ENCODE measurements around the gene SLC25A22. TPM values are rescaled to one million over a fixed set of nuclear protein-coding genes. Genes with fewer than 3 reads are reported as not detected.

Gene SLC25A22
- total and polyA plus RNA-seq, 2 donors (not counting 1 experiment from before 2014, with no cell fraction given) = 25.7 to 45.7 TPM

DNA sequence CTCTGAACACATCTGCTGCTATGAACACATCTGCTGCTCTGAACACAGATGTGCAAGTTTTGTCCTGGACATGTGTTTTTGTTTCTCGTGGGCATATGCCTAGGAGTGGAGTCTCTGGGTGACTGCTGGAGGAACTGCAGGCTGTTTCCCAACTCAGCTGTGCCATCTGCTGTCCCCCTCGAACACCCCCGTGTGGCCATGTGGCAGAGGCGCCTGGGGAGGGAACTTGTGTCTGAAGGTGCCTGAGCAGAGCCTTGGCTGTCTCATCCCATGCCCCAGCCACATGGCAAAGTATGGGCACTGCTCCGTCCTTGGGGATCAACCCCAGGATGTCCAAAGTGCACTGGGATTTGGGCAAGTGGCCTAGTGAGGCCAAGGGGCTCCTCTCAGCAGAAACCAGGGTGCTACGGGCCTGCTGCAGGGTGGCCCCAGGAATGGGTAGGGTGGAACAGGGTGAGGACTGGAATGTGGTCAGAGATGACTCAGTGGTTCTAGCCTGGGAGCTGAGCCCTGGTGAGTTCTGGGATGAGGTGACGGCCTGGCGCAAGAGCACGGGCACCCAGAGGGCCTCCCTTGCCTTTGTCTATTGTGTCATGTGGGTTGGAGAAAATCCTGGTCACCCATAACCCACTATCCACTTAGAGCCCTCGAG is 35.5 kb downstream of the SLC25A22 start:
- Histone ChIP-seq H4K20me1 (ENCODE audit: control insufficient read depth, insufficient read depth, low read length, poor library complexity, severe bottlenecking) (peaks cover 19% of the 10 kb centered on the region), H3K27ac (ENCODE audit: low read length in 2 of 2) (no peak overlapping the region), H3K4me3 (ENCODE audit: control extremely low read depth in 1 of 5, extremely low read depth in 1 of 5, insufficient read depth in 1 of 5, low read depth in 2 of 5, low read length in 4 of 5) (no peak overlapping the region), H3K27me3 (replicated peaks in 1 of 4; ENCODE audit: control extremely low read depth in 1 of 4, control insufficient read depth in 3 of 4, insufficient read depth in 4 of 4, low read length in 3 of 4) (no peaks in the 10 kb centered on the region), H3K4me1 (ENCODE audit: control insufficient read depth in 2 of 2, insufficient read depth in 2 of 2, low read length in 2 of 2) (no peaks in the 10 kb centered on the region), H3K79me2 (ENCODE audit: control insufficient read depth, insufficient read depth, low read length) (peaks cover 3% of the 10 kb centered on the region), H3K9ac (ENCODE audit: low read length) (no peak overlapping the region), H3K36me3 (replicated peaks in 1 of 2; ENCODE audit: control extremely low read depth in 1 of 2, control insufficient read depth in 1 of 2, extremely low read depth in 1 of 2, insufficient read depth in 2 of 2, low read length in 1 of 2) (peaks cover 4 to 55% of the 10 kb centered on the region in 2 experiments), H3K9me3 (ENCODE audit: control extremely low read depth in 1 of 3, control insufficient read depth in 2 of 3, insufficient read depth in 1 of 3, low read length in 2 of 3) (no peaks in the 10 kb centered on the region), H2AFZ (ENCODE audit: insufficient read depth, low read depth, low read length, poor library complexity, severe bottlenecking) (no peak overlapping the region), H3K4me2 (replicated peaks; ENCODE audit: low read depth, low read length, poor library complexity, severe bottlenecking) (no peak overlapping the region)
- ChIA-PET POLR2A (no interaction called here), CTCF (interaction anchor here (0.7 kb wide), 1 partner anchor 457 kb away, joined by 3 read pairs; no protein-coding TSS in a partner anchor)
- no peaks in the 10 kb centered on the region for H3K9me3 Mint-ChIP-seq (ENCODE audit: insufficient read depth)
- no peaks in the 10 kb centered on the region for H3K27me3 Mint-ChIP-seq
- no peak overlapping the region for H3K4me3 Mint-ChIP-seq
- intact Hi-C loops (cut with micrococcal nuclease) = no loop called here
- TF ChIP-seq, protein P1, sequence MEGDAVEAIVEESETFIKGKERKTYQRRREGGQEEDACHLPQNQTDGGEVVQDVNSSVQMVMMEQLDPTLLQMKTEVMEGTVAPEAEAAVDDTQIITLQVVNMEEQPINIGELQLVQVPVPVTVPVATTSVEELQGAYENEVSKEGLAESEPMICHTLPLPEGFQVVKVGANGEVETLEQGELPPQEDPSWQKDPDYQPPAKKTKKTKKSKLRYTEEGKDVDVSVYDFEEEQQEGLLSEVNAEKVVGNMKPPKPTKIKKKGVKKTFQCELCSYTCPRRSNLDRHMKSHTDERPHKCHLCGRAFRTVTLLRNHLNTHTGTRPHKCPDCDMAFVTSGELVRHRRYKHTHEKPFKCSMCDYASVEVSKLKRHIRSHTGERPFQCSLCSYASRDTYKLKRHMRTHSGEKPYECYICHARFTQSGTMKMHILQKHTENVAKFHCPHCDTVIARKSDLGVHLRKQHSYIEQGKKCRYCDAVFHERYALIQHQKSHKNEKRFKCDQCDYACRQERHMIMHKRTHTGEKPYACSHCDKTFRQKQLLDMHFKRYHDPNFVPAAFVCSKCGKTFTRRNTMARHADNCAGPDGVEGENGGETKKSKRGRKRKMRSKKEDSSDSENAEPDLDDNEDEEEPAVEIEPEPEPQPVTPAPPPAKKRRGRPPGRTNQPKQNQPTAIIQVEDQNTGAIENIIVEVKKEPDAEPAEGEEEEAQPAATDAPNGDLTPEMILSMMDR (IDR thresholded peaks at IDR 0.05) = no peak
- TF ChIP-seq EZH2 (IDR thresholded peaks at IDR 0.05; ENCODE audit: borderline replicate concordance, insufficient read depth, low read depth, low read length, poor library complexity, severe bottlenecking) = no peak
- DNase-seq (no peak), ATAC-seq (ENCODE audit: low read depth) (no peak)
- H3K4me1 Mint-ChIP-seq = peaks cover 2% of the 10 kb centered on the region
- 60% methylated on average over 7 of the region's 10 CpGs for WGBS (ENCODE audit: insufficient coverage)
- peak overlapping the region; percentile 10 for H3K27ac Mint-ChIP-seq

- Histone ChIP-seq H3K9me3 (ENCODE audit: control extremely low read depth in 1 of 3, control insufficient read depth in 2 of 3, insufficient read depth in 1 of 3, low read length in 2 of 3) (no peaks in the 10 kb centered on the region), H3K9ac (ENCODE audit: low read length) (no peak overlapping the region), H3K36me3 (replicated peaks in 1 of 2; ENCODE audit: control extremely low read depth in 1 of 2, control insufficient read depth in 1 of 2, extremely low read depth in 1 of 2, insufficient read depth in 2 of 2, low read length in 1 of 2) (peaks cover 4 to 64% of the 10 kb centered on the region in 2 experiments), H3K27ac (ENCODE audit: low read length in 2 of 2) (no peak overlapping the region), H3K27me3 (replicated peaks in 1 of 4; ENCODE audit: control extremely low read depth in 1 of 4, control insufficient read depth in 3 of 4, insufficient read depth in 4 of 4, low read length in 3 of 4) (no peaks in the 10 kb centered on the region), H3K4me1 (ENCODE audit: control insufficient read depth in 2 of 2, insufficient read depth in 2 of 2, low read length in 2 of 2) (no peaks in the 10 kb centered on the region), H3K4me3 (ENCODE audit: control extremely low read depth in 1 of 5, extremely low read depth in 1 of 5, insufficient read depth in 1 of 5, low read depth in 2 of 5, low read length in 4 of 5) (no peak overlapping the region), H2AFZ (ENCODE audit: insufficient read depth, low read depth, low read length, poor library complexity, severe bottlenecking) (no peak overlapping the region), H3K79me2 (ENCODE audit: control insufficient read depth, insufficient read depth, low read length) (peaks cover 13% of the 10 kb centered on the region), H3K4me2 (replicated peaks; ENCODE audit: low read depth, low read length, poor library complexity, severe bottlenecking) (no peak overlapping the region), H4K20me1 (ENCODE audit: control insufficient read depth, insufficient read depth, low read length, poor library complexity, severe bottlenecking) (peaks cover 28% of the 10 kb centered on the region)
- no peak for DNase-seq
- no peak overlapping the region for H3K4me3 Mint-ChIP-seq
- 98% methylated on average over 3 of the region's 8 CpGs for WGBS (ENCODE audit: insufficient coverage)
- no peaks in the 10 kb centered on the region for H3K9me3 Mint-ChIP-seq (ENCODE audit: insufficient read depth)
- H3K27me3 Mint-ChIP-seq = no peaks in the 10 kb centered on the region
- no peak for ATAC-seq (ENCODE audit: low read depth)
- intact Hi-C loops (cut with micrococcal nuclease) = no loop called here
- CTCF ChIA-PET = interaction anchor here (0.7 kb wide), 1 partner anchor 456 kb away, joined by 3 read pairs; no protein-coding TSS in a partner anchor
- peaks cover 2% of the 10 kb centered on the region for H3K4me1 Mint-ChIP-seq
- TF ChIP-seq, protein P1 (IDR thresholded peaks at IDR 0.05) = no peak
- no peak for TF ChIP-seq EZH2 (IDR thresholded peaks at IDR 0.05; ENCODE audit: borderline replicate concordance, insufficient read depth, low read depth, low read length, poor library complexity, severe bottlenecking)
- POLR2A ChIA-PET = no interaction called here
- no peak overlapping the region for H3K27ac Mint-ChIP-seq
Measured at GRCh38 chr11:761526-762108, 36.5 kb downstream of the SLC25A22 start.
